ENCODE results near the gene C11orf68. TPM values are rescaled to one million over a fixed set of nuclear protein-coding genes. Genes with fewer than 3 reads are reported as not detected.

The C11orf68 gene
- total RNA-seq, 1 donor from 2014 or later = 28.6 TPM

- Mint-ChIP-seq H3K4me1 (ENCODE audit: low read depth) (peaks cover 1% of the 10 kb centered on the region), H3K27ac (no peak overlapping the region), H3K4me3 (ENCODE audit: low read depth) (no peak overlapping the region), H3K36me3 (ENCODE audit: insufficient read depth) (no peaks in the 10 kb centered on the region), H3K9me3 (ENCODE audit: low read depth) (no peaks in the 10 kb centered on the region), H3K27me3 (peaks cover 66% of the 10 kb centered on the region)
- no peak for TF ChIP-seq CTCF (IDR thresholded peaks at IDR 0.05; ENCODE audit: unreplicated experiment)
- DNase-seq (ENCODE audit: low spot score, unreplicated experiment) = no peak
These were observed 15.8 kb downstream of the C11orf68 start for GRCh38 chr11:65903068-65903481.

- H3K27me3 Mint-ChIP-seq = peaks cover 70% of the 10 kb centered on the region
- H3K4me3 Mint-ChIP-seq (ENCODE audit: low read depth) = peak overlapping the region; percentile 60
- H3K36me3 Mint-ChIP-seq (ENCODE audit: insufficient read depth) = no peaks in the 10 kb centered on the region
- no peak for TF ChIP-seq CTCF (IDR thresholded peaks at IDR 0.05; ENCODE audit: unreplicated experiment)
- H3K27ac Mint-ChIP-seq = no peak overlapping the region
- no peak for DNase-seq (ENCODE audit: low spot score, unreplicated experiment)
- no peaks in the 10 kb centered on the region for H3K9me3 Mint-ChIP-seq (ENCODE audit: low read depth)
- peaks cover 1% of the 10 kb centered on the region for H3K4me1 Mint-ChIP-seq (ENCODE audit: low read depth)
These were observed 18.0 kb downstream of the C11orf68 start for GRCh38 chr11:65900899-65901180.

GRCh38 chr11:65900125-65900898 lies 18.6 kb downstream of the C11orf68 start, which contains the start of gene FOSL1:
FOSL1 (minus strand) TSS chr11:65900388; CDS start chr11:65900339, 49 bp downstream.
- no peak for TF ChIP-seq CTCF (IDR thresholded peaks at IDR 0.05; ENCODE audit: unreplicated experiment)
- H3K4me1 Mint-ChIP-seq (ENCODE audit: low read depth) = peaks cover 1% of the 10 kb centered on the region
- DNase-seq (ENCODE audit: low spot score, unreplicated experiment) = peak; percentile 64
- H3K27me3 Mint-ChIP-seq = peaks cover 73% of the 10 kb centered on the region
- peak within 1 kb of the TSS; percentile 85 for H3K27ac Mint-ChIP-seq
- no peaks in the 10 kb centered on the region for H3K9me3 Mint-ChIP-seq (ENCODE audit: low read depth)
- H3K4me3 Mint-ChIP-seq (ENCODE audit: low read depth) = peak within 1 kb of the TSS; percentile 62
- H3K36me3 Mint-ChIP-seq (ENCODE audit: insufficient read depth) = no peaks in the 10 kb centered on the region

- no peak for DNase-seq (ENCODE audit: low spot score, unreplicated experiment)
- Mint-ChIP-seq H3K4me1 (ENCODE audit: low read depth) (peaks cover 1% of the 10 kb centered on the region), H3K27ac (no peak overlapping the region), H3K36me3 (ENCODE audit: insufficient read depth) (no peaks in the 10 kb centered on the region), H3K27me3 (peaks cover 76% of the 10 kb centered on the region), H3K4me3 (ENCODE audit: low read depth) (peak overlapping the region; percentile 62), H3K9me3 (ENCODE audit: low read depth) (no peaks in the 10 kb centered on the region)
- no peak for TF ChIP-seq CTCF (IDR thresholded peaks at IDR 0.05; ENCODE audit: unreplicated experiment)
These were observed 19.3 kb downstream of the C11orf68 start for GRCh38 chr11:65899356-65900124.

- Mint-ChIP-seq H3K9me3 (ENCODE audit: low read depth) (no peaks in the 10 kb centered on the region), H3K4me3 (ENCODE audit: low read depth) (peak overlapping the region; percentile 62), H3K4me1 (ENCODE audit: low read depth) (peaks cover 1% of the 10 kb centered on the region), H3K27ac (peak overlapping the region; percentile 81), H3K36me3 (ENCODE audit: insufficient read depth) (no peaks in the 10 kb centered on the region), H3K27me3 (peaks cover 71% of the 10 kb centered on the region)
- DNase-seq (ENCODE audit: low spot score, unreplicated experiment) = no peak
- no peak for TF ChIP-seq CTCF (IDR thresholded peaks at IDR 0.05; ENCODE audit: unreplicated experiment)
These were observed 20.1 kb downstream of the C11orf68 start for GRCh38 chr11:65898656-65899355.

Measured in progenitor cell of endocrine pancreas (in vitro differentiated cells).